Measurements from ENCODE around the gene RAB11FIP3.

DNA sequence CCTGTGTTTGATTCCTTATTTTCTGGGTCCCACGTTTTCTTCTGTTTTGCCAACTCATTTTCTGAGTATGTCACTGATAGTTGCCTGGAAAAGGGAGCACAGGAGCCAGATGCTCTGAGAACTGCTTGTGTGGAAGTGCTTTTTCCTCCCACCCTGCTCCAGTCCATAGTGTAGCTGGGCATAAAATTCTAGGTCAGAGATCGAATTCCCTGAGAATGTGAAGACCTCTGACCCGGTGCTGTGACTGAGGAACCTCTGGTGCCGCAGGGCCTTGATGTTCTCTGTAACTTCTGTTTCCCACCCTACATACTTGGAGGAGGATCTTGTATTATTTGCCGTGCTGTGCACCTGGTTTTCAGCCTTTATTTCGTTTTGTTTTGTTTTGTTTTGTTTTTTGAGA, 82.5 kb downstream of the RAB11FIP3 start:
- TF ChIP-seq, protein P1, sequence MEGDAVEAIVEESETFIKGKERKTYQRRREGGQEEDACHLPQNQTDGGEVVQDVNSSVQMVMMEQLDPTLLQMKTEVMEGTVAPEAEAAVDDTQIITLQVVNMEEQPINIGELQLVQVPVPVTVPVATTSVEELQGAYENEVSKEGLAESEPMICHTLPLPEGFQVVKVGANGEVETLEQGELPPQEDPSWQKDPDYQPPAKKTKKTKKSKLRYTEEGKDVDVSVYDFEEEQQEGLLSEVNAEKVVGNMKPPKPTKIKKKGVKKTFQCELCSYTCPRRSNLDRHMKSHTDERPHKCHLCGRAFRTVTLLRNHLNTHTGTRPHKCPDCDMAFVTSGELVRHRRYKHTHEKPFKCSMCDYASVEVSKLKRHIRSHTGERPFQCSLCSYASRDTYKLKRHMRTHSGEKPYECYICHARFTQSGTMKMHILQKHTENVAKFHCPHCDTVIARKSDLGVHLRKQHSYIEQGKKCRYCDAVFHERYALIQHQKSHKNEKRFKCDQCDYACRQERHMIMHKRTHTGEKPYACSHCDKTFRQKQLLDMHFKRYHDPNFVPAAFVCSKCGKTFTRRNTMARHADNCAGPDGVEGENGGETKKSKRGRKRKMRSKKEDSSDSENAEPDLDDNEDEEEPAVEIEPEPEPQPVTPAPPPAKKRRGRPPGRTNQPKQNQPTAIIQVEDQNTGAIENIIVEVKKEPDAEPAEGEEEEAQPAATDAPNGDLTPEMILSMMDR (IDR thresholded peaks at IDR 0.05): no peak
- no peak for TF ChIP-seq POLR2A (IDR thresholded peaks at IDR 0.05)
- TF ChIP-seq POLR2AphosphoS5 (IDR thresholded peaks at IDR 0.05): no peak

All from prostate gland (tissue), 2 donors.